Measurements from ENCODE around the gene MAPKAP1. TPM values are rescaled to one million over a fixed set of nuclear protein-coding genes. Genes with fewer than 3 reads are reported as not detected.
A peak's percentile ranks its signal among the peaks of the same experiment; 100 is the strongest.

MAPKAP1 gene
- total and polyA plus RNA-seq, 2 experiments from 2014 or later: 68.4 to 98.5 TPM

DNA sequence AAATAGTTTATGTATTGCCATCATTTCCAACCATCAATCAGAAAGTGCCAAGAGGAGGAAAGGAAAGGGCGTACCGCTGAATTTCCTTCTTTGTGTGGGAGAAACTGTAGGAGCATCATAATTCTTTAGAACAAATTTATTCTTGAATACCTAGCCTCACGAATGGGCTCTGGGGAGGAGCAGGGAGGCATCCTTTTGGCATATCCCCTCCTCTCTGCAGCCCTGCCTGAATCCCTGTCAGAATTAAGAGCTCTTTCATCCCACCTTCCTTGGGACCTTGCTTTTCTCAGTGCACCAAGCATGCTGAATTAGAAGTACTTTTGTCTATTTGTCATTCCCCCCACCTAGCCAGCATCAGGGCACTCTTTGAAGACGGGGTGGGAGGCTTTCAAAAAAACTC is 189.4 kb downstream of the MAPKAP1 start:
- peak; percentile 50 for DNase-seq (ENCODE audit: low spot score)
- H3K4me3 Mint-ChIP-seq: no peak overlapping the region
- Histone ChIP-seq H3K9me2 (ENCODE audit: insufficient read depth) (no peaks in the 10 kb centered on the region; the same call in 1 of the 2 replicates), H3K4me3 (no peak overlapping the region), H2AFZ (no peak overlapping the region), H3F3A (replicated peaks; ENCODE audit: low read depth) (no peaks in the 10 kb centered on the region), H3K4me1 (ENCODE audit: insufficient read depth) (peaks cover 33% of the 10 kb centered on the region), H3K79me2 (replicated peaks; ENCODE audit: insufficient read depth) (peaks cover 10% of the 10 kb centered on the region; the same call in 1 of the 2 replicates), H4K20me1 (replicated peaks; ENCODE audit: insufficient read depth) (no peaks in the 10 kb centered on the region; the same call in 1 of the 2 replicates), H3K4me2 (no peak overlapping the region), H3K36me3 (ENCODE audit: insufficient read depth) (no peaks in the 10 kb centered on the region), H3K27me3 (ENCODE audit: insufficient read depth) (no peaks in the 10 kb centered on the region), H3K27ac (ENCODE audit: low read depth) (no peak overlapping the region)
- H3K9me3 Mint-ChIP-seq: no peaks in the 10 kb centered on the region
- no peak overlapping the region for H3K27ac Mint-ChIP-seq
- no peak for TF ChIP-seq ZNF331 (CRISPR knock-in tag; IDR thresholded peaks at IDR 0.05; ENCODE audit: low read depth)
- TF ChIP-seq CREB1 (CRISPR knock-in tag; IDR thresholded peaks at IDR 0.05; ENCODE audit: low read depth): no peak
- no peak for TF ChIP-seq JUNB (IDR thresholded peaks at IDR 0.05; ENCODE audit: unreplicated experiment)
- TF ChIP-seq, protein P1, sequence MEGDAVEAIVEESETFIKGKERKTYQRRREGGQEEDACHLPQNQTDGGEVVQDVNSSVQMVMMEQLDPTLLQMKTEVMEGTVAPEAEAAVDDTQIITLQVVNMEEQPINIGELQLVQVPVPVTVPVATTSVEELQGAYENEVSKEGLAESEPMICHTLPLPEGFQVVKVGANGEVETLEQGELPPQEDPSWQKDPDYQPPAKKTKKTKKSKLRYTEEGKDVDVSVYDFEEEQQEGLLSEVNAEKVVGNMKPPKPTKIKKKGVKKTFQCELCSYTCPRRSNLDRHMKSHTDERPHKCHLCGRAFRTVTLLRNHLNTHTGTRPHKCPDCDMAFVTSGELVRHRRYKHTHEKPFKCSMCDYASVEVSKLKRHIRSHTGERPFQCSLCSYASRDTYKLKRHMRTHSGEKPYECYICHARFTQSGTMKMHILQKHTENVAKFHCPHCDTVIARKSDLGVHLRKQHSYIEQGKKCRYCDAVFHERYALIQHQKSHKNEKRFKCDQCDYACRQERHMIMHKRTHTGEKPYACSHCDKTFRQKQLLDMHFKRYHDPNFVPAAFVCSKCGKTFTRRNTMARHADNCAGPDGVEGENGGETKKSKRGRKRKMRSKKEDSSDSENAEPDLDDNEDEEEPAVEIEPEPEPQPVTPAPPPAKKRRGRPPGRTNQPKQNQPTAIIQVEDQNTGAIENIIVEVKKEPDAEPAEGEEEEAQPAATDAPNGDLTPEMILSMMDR (conservative IDR thresholded peaks at IDR 0.05; ENCODE audit: low read depth in 2 of 2): no peak
- TF ChIP-seq EZH2 (IDR thresholded peaks at IDR 0.05; ENCODE audit: low read depth, unreplicated experiment): no peak
- TF ChIP-seq, protein P2, sequence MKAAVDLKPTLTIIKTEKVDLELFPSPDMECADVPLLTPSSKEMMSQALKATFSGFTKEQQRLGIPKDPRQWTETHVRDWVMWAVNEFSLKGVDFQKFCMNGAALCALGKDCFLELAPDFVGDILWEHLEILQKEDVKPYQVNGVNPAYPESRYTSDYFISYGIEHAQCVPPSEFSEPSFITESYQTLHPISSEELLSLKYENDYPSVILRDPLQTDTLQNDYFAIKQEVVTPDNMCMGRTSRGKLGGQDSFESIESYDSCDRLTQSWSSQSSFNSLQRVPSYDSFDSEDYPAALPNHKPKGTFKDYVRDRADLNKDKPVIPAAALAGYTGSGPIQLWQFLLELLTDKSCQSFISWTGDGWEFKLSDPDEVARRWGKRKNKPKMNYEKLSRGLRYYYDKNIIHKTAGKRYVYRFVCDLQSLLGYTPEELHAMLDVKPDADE (IDR thresholded peaks at IDR 0.05): no peak
- no peak for TF ChIP-seq POLR2AphosphoS5 (IDR thresholded peaks at IDR 0.05; ENCODE audit: low read depth)
- TF ChIP-seq, protein P3, sequence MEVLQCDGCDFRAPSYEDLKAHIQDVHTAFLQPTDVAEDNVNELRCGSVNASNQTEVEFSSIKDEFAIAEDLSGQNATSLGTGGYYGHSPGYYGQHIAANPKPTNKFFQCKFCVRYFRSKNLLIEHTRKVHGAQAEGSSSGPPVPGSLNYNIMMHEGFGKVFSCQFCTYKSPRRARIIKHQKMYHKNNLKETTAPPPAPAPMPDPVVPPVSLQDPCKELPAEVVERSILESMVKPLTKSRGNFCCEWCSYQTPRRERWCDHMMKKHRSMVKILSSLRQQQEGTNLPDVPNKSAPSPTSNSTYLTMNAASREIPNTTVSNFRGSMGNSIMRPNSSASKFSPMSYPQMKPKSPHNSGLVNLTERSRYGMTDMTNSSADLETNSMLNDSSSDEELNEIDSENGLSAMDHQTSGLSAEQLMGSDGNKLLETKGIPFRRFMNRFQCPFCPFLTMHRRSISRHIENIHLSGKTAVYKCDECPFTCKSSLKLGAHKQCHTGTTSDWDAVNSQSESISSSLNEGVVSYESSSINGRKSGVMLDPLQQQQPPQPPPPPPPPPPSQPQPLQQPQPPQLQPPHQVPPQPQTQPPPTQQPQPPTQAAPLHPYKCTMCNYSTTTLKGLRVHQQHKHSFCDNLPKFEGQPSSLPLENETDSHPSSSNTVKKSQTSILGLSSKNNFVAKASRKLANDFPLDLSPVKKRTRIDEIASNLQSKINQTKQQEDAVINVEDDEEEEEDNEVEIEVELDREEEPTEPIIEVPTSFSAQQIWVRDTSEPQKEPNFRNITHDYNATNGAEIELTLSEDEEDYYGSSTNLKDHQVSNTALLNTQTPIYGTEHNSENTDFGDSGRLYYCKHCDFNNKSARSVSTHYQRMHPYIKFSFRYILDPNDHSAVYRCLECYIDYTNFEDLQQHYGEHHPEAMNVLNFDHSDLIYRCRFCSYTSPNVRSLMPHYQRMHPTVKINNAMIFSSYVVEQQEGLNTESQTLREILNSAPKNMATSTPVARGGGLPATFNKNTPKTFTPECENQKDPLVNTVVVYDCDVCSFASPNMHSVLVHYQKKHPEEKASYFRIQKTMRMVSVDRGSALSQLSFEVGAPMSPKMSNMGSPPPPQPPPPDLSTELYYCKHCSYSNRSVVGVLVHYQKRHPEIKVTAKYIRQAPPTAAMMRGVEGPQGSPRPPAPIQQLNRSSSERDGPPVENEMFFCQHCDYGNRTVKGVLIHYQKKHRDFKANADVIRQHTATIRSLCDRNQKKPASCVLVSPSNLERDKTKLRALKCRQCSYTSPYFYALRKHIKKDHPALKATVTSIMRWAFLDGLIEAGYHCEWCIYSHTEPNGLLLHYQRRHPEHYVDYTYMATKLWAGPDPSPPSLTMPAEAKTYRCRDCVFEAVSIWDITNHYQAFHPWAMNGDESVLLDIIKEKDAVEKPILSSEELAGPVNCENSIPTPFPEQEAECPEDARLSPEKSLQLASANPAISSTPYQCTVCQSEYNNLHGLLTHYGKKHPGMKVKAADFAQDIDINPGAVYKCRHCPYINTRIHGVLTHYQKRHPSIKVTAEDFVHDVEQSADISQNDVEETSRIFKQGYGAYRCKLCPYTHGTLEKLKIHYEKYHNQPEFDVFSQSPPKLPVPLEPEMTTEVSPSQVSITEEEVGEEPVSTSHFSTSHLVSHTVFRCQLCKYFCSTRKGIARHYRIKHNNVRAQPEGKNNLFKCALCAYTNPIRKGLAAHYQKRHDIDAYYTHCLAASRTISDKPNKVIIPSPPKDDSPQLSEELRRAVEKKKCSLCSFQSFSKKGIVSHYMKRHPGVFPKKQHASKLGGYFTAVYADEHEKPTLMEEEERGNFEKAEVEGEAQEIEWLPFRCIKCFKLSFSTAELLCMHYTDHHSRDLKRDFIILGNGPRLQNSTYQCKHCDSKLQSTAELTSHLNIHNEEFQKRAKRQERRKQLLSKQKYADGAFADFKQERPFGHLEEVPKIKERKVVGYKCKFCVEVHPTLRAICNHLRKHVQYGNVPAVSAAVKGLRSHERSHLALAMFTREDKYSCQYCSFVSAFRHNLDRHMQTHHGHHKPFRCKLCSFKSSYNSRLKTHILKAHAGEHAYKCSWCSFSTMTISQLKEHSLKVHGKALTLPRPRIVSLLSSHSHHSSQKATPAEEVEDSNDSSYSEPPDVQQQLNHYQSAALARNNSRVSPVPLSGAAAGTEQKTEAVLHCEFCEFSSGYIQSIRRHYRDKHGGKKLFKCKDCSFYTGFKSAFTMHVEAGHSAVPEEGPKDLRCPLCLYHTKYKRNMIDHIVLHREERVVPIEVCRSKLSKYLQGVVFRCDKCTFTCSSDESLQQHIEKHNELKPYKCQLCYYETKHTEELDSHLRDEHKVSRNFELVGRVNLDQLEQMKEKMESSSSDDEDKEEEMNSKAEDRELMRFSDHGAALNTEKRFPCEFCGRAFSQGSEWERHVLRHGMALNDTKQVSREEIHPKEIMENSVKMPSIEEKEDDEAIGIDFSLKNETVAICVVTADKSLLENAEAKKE (CRISPR knock-in tag; IDR thresholded peaks at IDR 0.05): no peak
- TF ChIP-seq, protein P4, sequence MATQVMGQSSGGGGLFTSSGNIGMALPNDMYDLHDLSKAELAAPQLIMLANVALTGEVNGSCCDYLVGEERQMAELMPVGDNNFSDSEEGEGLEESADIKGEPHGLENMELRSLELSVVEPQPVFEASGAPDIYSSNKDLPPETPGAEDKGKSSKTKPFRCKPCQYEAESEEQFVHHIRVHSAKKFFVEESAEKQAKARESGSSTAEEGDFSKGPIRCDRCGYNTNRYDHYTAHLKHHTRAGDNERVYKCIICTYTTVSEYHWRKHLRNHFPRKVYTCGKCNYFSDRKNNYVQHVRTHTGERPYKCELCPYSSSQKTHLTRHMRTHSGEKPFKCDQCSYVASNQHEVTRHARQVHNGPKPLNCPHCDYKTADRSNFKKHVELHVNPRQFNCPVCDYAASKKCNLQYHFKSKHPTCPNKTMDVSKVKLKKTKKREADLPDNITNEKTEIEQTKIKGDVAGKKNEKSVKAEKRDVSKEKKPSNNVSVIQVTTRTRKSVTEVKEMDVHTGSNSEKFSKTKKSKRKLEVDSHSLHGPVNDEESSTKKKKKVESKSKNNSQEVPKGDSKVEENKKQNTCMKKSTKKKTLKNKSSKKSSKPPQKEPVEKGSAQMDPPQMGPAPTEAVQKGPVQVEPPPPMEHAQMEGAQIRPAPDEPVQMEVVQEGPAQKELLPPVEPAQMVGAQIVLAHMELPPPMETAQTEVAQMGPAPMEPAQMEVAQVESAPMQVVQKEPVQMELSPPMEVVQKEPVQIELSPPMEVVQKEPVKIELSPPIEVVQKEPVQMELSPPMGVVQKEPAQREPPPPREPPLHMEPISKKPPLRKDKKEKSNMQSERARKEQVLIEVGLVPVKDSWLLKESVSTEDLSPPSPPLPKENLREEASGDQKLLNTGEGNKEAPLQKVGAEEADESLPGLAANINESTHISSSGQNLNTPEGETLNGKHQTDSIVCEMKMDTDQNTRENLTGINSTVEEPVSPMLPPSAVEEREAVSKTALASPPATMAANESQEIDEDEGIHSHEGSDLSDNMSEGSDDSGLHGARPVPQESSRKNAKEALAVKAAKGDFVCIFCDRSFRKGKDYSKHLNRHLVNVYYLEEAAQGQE (IDR thresholded peaks at IDR 0.05; ENCODE audit: unreplicated experiment): no peak
- TF ChIP-seq ZNF114 (CRISPR knock-in tag; IDR thresholded peaks at IDR 0.05): no peak
- no peak for TF ChIP-seq EZH2phosphoT487 (IDR thresholded peaks at IDR 0.05; ENCODE audit: unreplicated experiment)
- TF ChIP-seq NANOG (IDR thresholded peaks at IDR 0.05; ENCODE audit: borderline replicate concordance): no peak
- no peak for TF ChIP-seq STAT1 (IDR thresholded peaks at IDR 0.05; ENCODE audit: unreplicated experiment)
- no peaks in the 10 kb centered on the region for H3K36me3 Mint-ChIP-seq (ENCODE audit: low read depth)
- H3K27me3 Mint-ChIP-seq (ENCODE audit: insufficient read depth, low read depth, poor library complexity): no peaks in the 10 kb centered on the region
- H3K4me1 Mint-ChIP-seq: peaks cover 42% of the 10 kb centered on the region
- peak; percentile 73 for ATAC-seq

Data from GM23338 (cell line).